GM12878 (cell line): ENCODE results near the gene SNRK. TPM values are rescaled to one million over a fixed set of nuclear protein-coding genes. Genes with fewer than 3 reads are reported as not detected.

Experiments used
- ATAC-seq: fragments of 200-7000 bp; cut with Tn5 transposase; 3 replicates; pipeline ENCODE4 v1.9.1; 2020; ENCODE audit warnings: mild to moderate bottlenecking, moderate library complexity
- BruUV-seq: library from RNA; stranded (reverse); fragments of 400-500 nt; replicated peaks from 2 replicates; lab custom pipeline; 2021; lab: Mats Ljungman, UMichigan
- CTCF ChIA-PET: fragments of 300-600 bp; sonication (Branson Sonifier 250); formaldehyde crosslinking; extraction: SDS; loops from one replicate; lab custom pipeline; 2021; ENCODE audit warnings: inconsistent platforms; lab: Yijun Ruan, JAX
- POLR2A ChIA-PET: fragments of 350-600 bp; formaldehyde crosslinking; extraction: SDS; loops from one replicate; lab custom pipeline; 2021; ENCODE audit warnings: inconsistent platforms; lab: Charles Lee
- RAD21 ChIA-PET: fragments of 300-600 bp; sonication (Branson Sonifier 250); formaldehyde crosslinking; loops from one replicate; lab custom pipeline; 2023; ENCODE audit warnings: antibody characterized with exemption; ENCODE audit not compliant: unreplicated experiment; lab: Charles Lee
- SMC1A ChIA-PET: fragments of 300-600 bp; sonication (Branson Sonifier 250); formaldehyde crosslinking; loops from one replicate; lab custom pipeline; 2023; ENCODE audit not compliant: unreplicated experiment, uncharacterized antibody; lab: Charles Lee
- DNase-seq: peaks from one replicate; pipeline ENCODE4 v3.0.0-alpha.2; 2011; ENCODE audit warnings: low read depth, low spot score
- FAIRE-seq: peaks from 3 replicates; lab custom pipeline; 2011; peaks lifted over from hg19 to GRCh38; lab: Jason Lieb, UNC
- H2AFZ ChIP-seq: 2 replicates; pipeline ENCODE4 v1.6.0; 2011; ENCODE audit warnings: low read depth, low read length, control low read depth; ENCODE audit not compliant: control insufficient read depth
- H3K27ac ChIP-seq: 2 replicates; pipeline ENCODE4 v1.5.1; 2011; ENCODE audit warnings: control low read depth; ENCODE audit not compliant: control insufficient read depth, insufficient read depth
- H3K27me3 ChIP-seq, 2 experiments: replicated peaks in 1 of 2; 2 replicates each; pipeline versions ENCODE4 v1.6.0 to v1.6.1; 2011; ENCODE audit warnings: low read length in 1 of 2; ENCODE audit not compliant: control insufficient read depth in 2 of 2, insufficient read depth in 2 of 2
- H3K36me3 ChIP-seq, 2 experiments: 2 replicates each; pipeline ENCODE4 v1.5.1; 2011; ENCODE audit warnings: low read length in 1 of 2; ENCODE audit not compliant: control insufficient read depth in 2 of 2, insufficient read depth in 2 of 2
- H3K4me1 ChIP-seq: 2 replicates; pipeline ENCODE4 v1.6.1; 2011; ENCODE audit warnings: mild to moderate bottlenecking, low read length, moderate library complexity, mixed read lengths; ENCODE audit not compliant: control insufficient read depth, insufficient read depth
- H3K4me2 ChIP-seq: 2 replicates; pipeline ENCODE4 v1.6.0; 2011; ENCODE audit warnings: control low read depth; ENCODE audit not compliant: control insufficient read depth, insufficient read depth
- H3K4me3 ChIP-seq: fragments of 200-600 bp; sonication (generic); 2 replicates; pipeline ENCODE4 v1.5.1; 2016
- H3K79me2 ChIP-seq: 2 replicates; pipeline ENCODE4 v1.6.0; 2011; ENCODE audit warnings: low read length; ENCODE audit not compliant: control insufficient read depth, insufficient read depth
- H3K9ac ChIP-seq: 2 replicates; pipeline ENCODE4 v1.8.0; 2011; ENCODE audit warnings: low read length, control low read depth, mixed read lengths; ENCODE audit not compliant: control insufficient read depth, insufficient read depth
- H3K9me3 ChIP-seq: replicated peaks from 3 replicates; pipeline ENCODE4 v1.5.1; 2011; ENCODE audit warnings: mild to moderate bottlenecking, low read length; ENCODE audit not compliant: control insufficient read depth, insufficient read depth
- H4K20me1 ChIP-seq: 2 replicates; pipeline ENCODE4 v1.6.0; 2011; ENCODE audit not compliant: control insufficient read depth, insufficient read depth
- BHLHE40 ChIP-seq, 2 experiments: fragments of 450-650 bp in 1 of 2; IDR thresholded peaks; 2 replicates each; pipeline ENCODE4 v1.6.1; 2011 to 2017; ENCODE audit warnings: low read depth in 2 of 2, borderline replicate concordance in 1 of 2, improper control_type of control experiment in 1 of 2, low read length in 1 of 2, mild to moderate bottlenecking in 1 of 2
- BMI1 ChIP-seq: fragments of 450-650 bp; IDR thresholded peaks from 2 replicates; pipeline ENCODE4 v1.6.1; 2016; ENCODE audit warnings: mild to moderate bottlenecking, moderate library complexity, borderline replicate concordance
- CHD4 ChIP-seq: fragments of 200-600 bp; sonication (generic); IDR thresholded peaks from 2 replicates; pipeline ENCODE4 v1.6.1; 2016; ENCODE audit warnings: mild to moderate bottlenecking
- CREM ChIP-seq: IDR thresholded peaks from 2 replicates; pipeline ENCODE4 v1.6.1; 2014; ENCODE audit warnings: antibody characterized with exemption, low read depth
- EGR1 ChIP-seq, 2 experiments: IDR thresholded peaks; 1 replicate in 1 of 2; 2 replicates in 1 of 2; pipeline ENCODE4 v1.6.1; 2011 to 2012; ENCODE audit warnings: low read depth in 2 of 2, low read length in 2 of 2, borderline replicate concordance in 1 of 2, mild to moderate bottlenecking in 1 of 2, moderate library complexity in 1 of 2
- ESRRA ChIP-seq: IDR thresholded peaks from 2 replicates; pipeline ENCODE4 v1.6.1; 2012; ENCODE audit warnings: mild to moderate bottlenecking, low read length, improper control_type of control experiment
- ETV6 ChIP-seq, 2 experiments: fragments of 450-650 bp in 1 of 2; IDR thresholded peaks in 1 of 2; conservative IDR thresholded peaks in 1 of 2; 2 replicates each; pipeline ENCODE4 v1.6.1; 2014; ENCODE audit warnings: antibody characterized with exemption in 1 of 2, borderline replicate concordance in 1 of 2, low read depth in 1 of 2, mild to moderate bottlenecking in 1 of 2, moderate library complexity in 1 of 2
- FOXM1 ChIP-seq: IDR thresholded peaks from 2 replicates; pipeline ENCODE4 v1.6.1; 2012; ENCODE audit warnings: low read depth, mild to moderate bottlenecking, inconsistent platforms, low read length, moderate library complexity
- IRF3 ChIP-seq: fragments of 450-650 bp; IDR thresholded peaks from 2 replicates; pipeline ENCODE4 v1.6.1; 2014; ENCODE audit warnings: mild to moderate bottlenecking
- KAT2A ChIP-seq: conservative IDR thresholded peaks from 2 replicates; pipeline ENCODE4 v1.6.1; 2011; ENCODE audit warnings: low read depth, low read length; ENCODE audit not compliant: control insufficient read depth
- MTA2 ChIP-seq: fragments of 450-650 bp; IDR thresholded peaks from 2 replicates; pipeline ENCODE4 v1.6.1; 2016; ENCODE audit warnings: low read depth, mild to moderate bottlenecking, moderate library complexity
- PAX8 ChIP-seq: fragments of 450-650 bp; IDR thresholded peaks from 2 replicates; pipeline ENCODE4 v1.6.1; 2017; ENCODE audit warnings: mild to moderate bottlenecking, moderate library complexity
- PML ChIP-seq: IDR thresholded peaks from 2 replicates; pipeline ENCODE4 v1.6.1; 2012; ENCODE audit warnings: low read length, inconsistent platforms
- POU2F2 ChIP-seq: IDR thresholded peaks from 3 replicates; pipeline ENCODE4 v1.6.1; 2011; ENCODE audit warnings: low read depth, mild to moderate bottlenecking, low read length, borderline replicate concordance
- SUZ12 ChIP-seq: fragments of 200-600 bp; sonication (generic); IDR thresholded peaks from one replicate; pipeline ENCODE4 v1.6.1; 2018; ENCODE audit warnings: antibody characterized with exemption, mild to moderate bottlenecking; ENCODE audit not compliant: unreplicated experiment
- ZNF24 ChIP-seq: fragments of 450-650 bp; IDR thresholded peaks from 2 replicates; pipeline ENCODE4 v1.6.1; 2017; ENCODE audit warnings: antibody characterized with exemption, mild to moderate bottlenecking
- ZNF274 ChIP-seq: IDR thresholded peaks from one replicate; pipeline ENCODE4 v1.8.0; 2011; ENCODE audit not compliant: insufficient read length, insufficient read depth
- ZNF622 ChIP-seq: fragments of 450-650 bp; IDR thresholded peaks from 2 replicates; pipeline ENCODE4 v1.6.1; 2017; ENCODE audit warnings: mild to moderate bottlenecking, inconsistent platforms
- ZSCAN29 ChIP-seq: fragments of 450-650 bp; IDR thresholded peaks from 2 replicates; pipeline ENCODE4 v1.6.1; 2017; ENCODE audit warnings: mild to moderate bottlenecking, moderate library complexity
- WGBS: methylation state at CpG from one replicate; pipeline ENCODE4 v1.1.6; 2016; ENCODE audit warnings: low lambda C conversion rate; ENCODE audit not compliant: insufficient replicate concordance, insufficient coverage; ENCODE audit errors: missing lambda C conversion rate; 5-methylcytosine and 5-hydroxymethylcytosine counted together
- in situ Hi-C: fragments of 300-500 bp; cut with MboI; formaldehyde crosslinking; loops from 9 replicates; pipeline ENCODE4 v1.14.3; 2018; ENCODE audit warnings: mixed read lengths
- intact Hi-C: fragments of 100-400 bp; cut with micrococcal nuclease; formaldehyde crosslinking; loops from one replicate; pipeline ENCODE4 v1.14.2; 2022; ENCODE audit not compliant: unreplicated experiment
- polyA plus RNA-seq, 11 experiments: library from polyadenylated mRNA; depleted of rRNA in 4 of 11; unstranded in 6 of 11; stranded (reverse) in 5 of 11; fragments of >200 nt; fragmentation: Nextera tagmentation in 4 of 11; fragmentation: Illumina TruSeq in 1 of 11; extraction: Ambion mirVana in 4 of 11; extraction: Trizol in 1 of 11; gene quantifications; 1 replicate in 1 of 11; 2 replicates in 10 of 11; pipeline versions ENCODE4 v1.2.1 to v1.2.3, GENCODE V29; 2011 to 2016; ENCODE audit warnings: inconsistent platforms in 2 of 11, missing spikeins in 2 of 11, low read depth in 1 of 11
- total RNA-seq, 4 experiments: library from RNA; depleted of rRNA in 3 of 4; stranded (reverse); fragments of >200 nt in 3 of 4; fragmentation: Illumina TruSeq in 1 of 4; extraction: Trizol in 1 of 4; gene quantifications; 2 replicates each; pipeline versions ENCODE4 v1.2.1 to v1.2.3, GENCODE V29; 2013 to 2021

Gene SNRK
- total and polyA plus RNA-seq, 10 of the 15 experiments (the other 5 are each of a cell fraction or from before 2014, with no cell fraction given), result 1.6 to 12.1 (median 7.6) TPM

- SMC1A ChIA-PET, result no interaction called here
- 99% methylated on average over 11 of the region's 11 CpGs for WGBS
Observed at GRCh38 chr3:43348350-43348749, 62.0 kb downstream of the SNRK start.

DNA sequence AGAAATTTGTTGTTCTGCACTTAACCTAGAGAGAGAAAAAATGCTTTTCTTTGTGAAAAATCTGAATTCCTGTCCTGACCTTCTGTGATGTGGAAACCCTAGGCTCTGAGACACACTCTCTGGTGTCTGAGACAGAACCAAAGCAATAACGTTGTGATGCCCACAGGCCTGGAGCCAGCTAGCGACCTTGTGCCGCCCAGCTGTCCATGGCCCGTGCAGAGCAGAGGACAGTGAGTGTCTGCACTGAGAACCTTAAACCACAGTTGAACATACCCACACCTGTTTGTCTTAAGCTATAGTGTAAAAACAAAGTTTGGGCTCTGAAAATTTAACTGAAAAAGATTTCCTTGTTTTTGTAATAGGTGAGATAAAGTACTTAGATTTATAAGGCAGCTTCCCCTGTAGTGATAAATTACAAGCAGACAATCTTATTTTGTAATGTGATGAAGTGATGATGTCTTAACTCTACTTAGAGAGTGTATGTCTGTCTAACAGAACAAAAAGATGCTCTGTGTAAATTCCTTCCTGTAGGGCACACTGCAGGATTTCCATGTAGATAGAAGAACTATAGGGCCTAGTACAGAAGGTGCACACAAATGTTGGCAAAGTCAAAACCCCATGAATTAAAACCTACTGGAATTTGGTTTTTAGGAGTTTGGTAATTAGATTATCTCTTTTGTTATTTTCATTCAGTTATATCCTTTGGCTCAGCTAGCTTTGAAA is 62.7 kb downstream of the SNRK start:
- in situ Hi-C loops, result no loop called here
- Histone ChIP-seq H3K79me2 (no peaks in the 10 kb centered on the region), H2AFZ (no peak overlapping the region), H3K9me3 (no peaks in the 10 kb centered on the region), H3K27ac (no peak overlapping the region), H3K4me3 (no peak overlapping the region), H3K4me2 (no peak overlapping the region), H3K27me3 (no peaks in the 10 kb centered on the region), H4K20me1 (no peaks in the 10 kb centered on the region), H3K4me1 (no peaks in the 10 kb centered on the region), H3K9ac (no peak overlapping the region), H3K36me3 (peaks cover 3 to 4% of the 10 kb centered on the region in 2 experiments; a peak in 3 of 4 replicates)
- DNase-seq (no peak), FAIRE-seq (no peak), ATAC-seq (no peak)
- ChIA-PET SMC1A (no interaction called here), POLR2A (no interaction called here), RAD21 (no interaction called here), CTCF (no interaction called here)
- WGBS, result 98% methylated on average over 4 of the region's 4 CpGs
- no peak for TF ChIP-seq IRF3
- no peak for TF ChIP-seq ETV6 (conservative IDR thresholded peaks at IDR 0.05 in 1 of 2, IDR thresholded peaks at IDR 0.05 in 1 of 2; ENCODE audit: borderline replicate concordance in 1 of 2, low read depth in 1 of 2)
- no peak for TF ChIP-seq ZNF274
- no peak for TF ChIP-seq PML
- TF ChIP-seq SUZ12, result no peak
- no peak for TF ChIP-seq ZNF24
- TF ChIP-seq CHD4, result no peak
- TF ChIP-seq BHLHE40 (IDR thresholded peaks at IDR 0.05; ENCODE audit: borderline replicate concordance in 1 of 2, low read depth in 2 of 2, low read length in 1 of 2), result no peak
- no peak for TF ChIP-seq EGR1 (IDR thresholded peaks at IDR 0.05; ENCODE audit: borderline replicate concordance in 1 of 2, low read depth in 2 of 2, low read length in 2 of 2)
- no peak for TF ChIP-seq ESRRA
- TF ChIP-seq FOXM1, result no peak
- TF ChIP-seq PAX8, result no peak
- no peak for TF ChIP-seq ZSCAN29
- intact Hi-C loops, result no loop called here
- no TSS peak for BruUV-seq

More at GRCh38 chr3:43348350-43348749, 62.0 kb downstream of the SNRK start:
- no peak overlapping the region for H3K9ac ChIP-seq
- ChIA-PET POLR2A (no interaction called here), CTCF (interaction anchor here (0.6 kb wide), 1 partner anchor 30 kb away, joined by 3 read pairs; no protein-coding TSS in a partner anchor), RAD21 (no interaction called here)
- no peak for ATAC-seq
- H2AFZ ChIP-seq, result no peak overlapping the region
- H3K4me1 ChIP-seq, result no peaks in the 10 kb centered on the region
- FAIRE-seq, result no peak
- intact Hi-C loops, result no loop called here
- TF ChIP-seq POU2F2 (no peak), CREM (no peak), ZNF622 (no peak), BMI1 (no peak), ESRRA (no peak), MTA2 (no peak), KAT2A (no peak)
- BruUV-seq, result no TSS peak
- H3K4me2 ChIP-seq, result no peak overlapping the region
- DNase-seq, result no peak
- H3K27ac ChIP-seq, result no peak overlapping the region
- H3K79me2 ChIP-seq, result no peaks in the 10 kb centered on the region
- H4K20me1 ChIP-seq, result no peaks in the 10 kb centered on the region
- no peak overlapping the region for H3K4me3 ChIP-seq
- H3K9me3 ChIP-seq, result no peaks in the 10 kb centered on the region
- H3K36me3 ChIP-seq, result peaks cover 3 to 4% of the 10 kb centered on the region in 2 experiments; a peak in 3 of 4 replicates
- H3K27me3 ChIP-seq, result no peaks in the 10 kb centered on the region
- in situ Hi-C loops, result no loop called here
